Right lobe of liver (tissue), 6 donors: Measurements from ENCODE around the gene SPRY4. TPM values are rescaled to one million over a fixed set of nuclear protein-coding genes. Genes with fewer than 3 reads are reported as not detected.

Experiments used
- ATAC-seq, 4 donors: fragments of 200-7000 bp; cut with Tn5 transposase; one replicate each; pipeline ENCODE4 v1.9.1; 2020; ENCODE audit warnings: mild to moderate bottlenecking in 4 of 4, moderate library complexity in 4 of 4
- DNase-seq, 3 donors: peaks; one replicate each; pipeline ENCODE4 v3.0.0-alpha.2; 2020
- H3K27ac ChIP-seq, 3 donors: fragments of 200-600 bp; one replicate each; pipeline ENCODE4 v1.8.0; 2022
- H3K27me3 ChIP-seq, 2 donors: fragments of 200-600 bp; one replicate each; pipeline ENCODE4 v1.8.0; 2022
- H3K36me3 ChIP-seq, 4 donors: fragments of 200-600 bp; sonication (generic) in 1 of 4; one replicate each; pipeline versions ENCODE4 v1.5.1 to v1.8.0; 2017 to 2022; ENCODE audit warnings: control low read depth in 1 of 4
- H3K4me1 ChIP-seq, 4 donors: fragments of 200-600 bp; sonication (generic) in 1 of 4; one replicate each; pipeline versions ENCODE4 v1.5.1 to v1.8.0; 2017 to 2022; ENCODE audit warnings: control low read depth in 1 of 4
- H3K4me3 ChIP-seq, 3 donors: fragments of 200-600 bp; one replicate each; pipeline ENCODE4 v1.8.0; 2022
- H3K9me3 ChIP-seq, 4 donors: fragments of 200-600 bp; sonication (generic) in 1 of 4; one replicate each; pipeline versions ENCODE4 v1.5.1 to v1.8.0; 2017 to 2022; ENCODE audit warnings: control low read depth in 1 of 4
- POLR2A ChIP-seq: fragments of 450-650 bp; IDR thresholded peaks from one replicate; pipeline ENCODE4 v1.6.1; 2017; ENCODE audit warnings: antibody characterized with exemption, mild to moderate bottlenecking
- WGBS: methylation state at CpG from one replicate; pipeline ENCODE4 v1.1.6; 2018; ENCODE audit warnings: low coverage, low lambda C conversion rate; ENCODE audit not compliant: insufficient coverage; ENCODE audit errors: missing lambda C conversion rate; 5-methylcytosine and 5-hydroxymethylcytosine counted together
- intact Hi-C, 2 donors: fragments of 100-400 bp; cut with DNase I; formaldehyde crosslinking; loops; one replicate each; pipeline versions ENCODE4 v1.11.2 to v1.14.1; 2022
- total RNA-seq, 6 experiments: library from RNA; depleted of rRNA in 2 of 6; stranded (reverse); fragments of >200 nt in 2 of 6; fragmentation: NEBNext Ultra II Directional in 3 of 6; extraction: Animal tissue kit (Norgen Biotek cat#: 25700) in 3 of 6; gene quantifications; one replicate each; pipeline versions ENCODE4 v1.1.0 to v1.2.4, GENCODE V29; 2016 to 2023
- TF ChIP-seq, protein P1 (sequence below), 4 donors: fragments of 200-600 bp in 3 of 4; fragments of 450-650 bp in 1 of 4; IDR thresholded peaks; one replicate each; pipeline versions ENCODE4 v1.5.1 to v1.8.0; 2016 to 2022; ENCODE audit warnings: antibody characterized with exemption in 4 of 4, mild to moderate bottlenecking in 2 of 4
- donor health status: DM: no; HTN: yes; CAD: no.
- donor health status: DM: no; HTN: no; CAD: no.
- donor health status: DM: no; HTN: no; CAD: no.
- donor health status: DM: no; HTN: yes; CAD: no.
- donor health status: DM: no; HTN: yes; CAD: no.

SPRY4 gene
- total RNA-seq, 6 experiments from 2014 or later, result 3.9 to 11.6 (median 7.3) TPM

DNA sequence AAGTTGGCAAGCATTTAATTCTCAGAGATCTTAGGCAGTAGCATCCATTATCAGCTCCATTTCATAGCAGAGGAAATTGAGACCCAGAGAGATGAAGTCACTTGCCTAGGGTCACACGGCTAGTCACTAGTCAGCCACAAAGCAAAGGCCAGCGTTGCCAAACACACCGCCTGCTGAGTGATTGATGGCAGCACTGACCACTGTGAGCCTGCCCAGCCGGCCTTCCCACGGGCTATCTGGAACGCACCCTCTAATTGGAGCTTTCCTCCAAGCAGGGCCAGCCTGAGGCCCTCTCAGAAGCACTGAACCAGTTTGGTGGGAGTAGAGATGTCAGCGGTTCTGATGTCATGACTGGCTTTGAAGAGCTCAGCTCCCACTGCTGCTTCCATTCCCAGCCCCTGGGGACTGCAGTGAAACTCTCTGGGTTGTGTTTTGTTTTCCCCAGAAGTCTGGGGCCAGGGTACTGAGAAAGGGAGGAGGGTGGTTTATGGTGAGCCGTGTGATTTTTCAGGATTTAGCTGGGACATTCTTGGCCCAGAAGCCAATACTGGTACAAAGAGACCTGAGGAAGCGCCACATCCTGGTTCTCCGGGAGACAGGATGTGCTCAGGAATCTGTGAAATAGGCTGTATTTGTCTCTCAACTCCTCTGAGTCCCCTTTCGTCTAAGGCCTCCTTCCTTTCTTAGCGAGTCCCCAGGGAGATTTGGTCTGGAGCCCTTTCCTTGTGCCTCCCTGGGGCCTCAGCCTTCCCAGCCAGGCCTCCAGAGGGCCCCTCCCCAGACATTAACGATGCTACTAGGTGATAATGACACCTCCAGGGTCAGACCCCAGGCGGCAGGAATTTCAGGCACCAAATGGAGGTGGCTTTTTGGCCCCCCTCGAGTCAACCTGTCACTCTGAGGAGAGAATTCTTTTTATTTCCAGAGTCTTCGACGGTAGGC, 44.5 kb downstream of the SPRY4 start:
- no peaks in the 10 kb centered on the region for H3K27me3 ChIP-seq
- H3K27ac ChIP-seq, result peak overlapping the region; percentile 31 to 53 (median 47)
- no peaks in the 10 kb centered on the region for H3K4me1 ChIP-seq
- no peak overlapping the region for H3K4me3 ChIP-seq
- H3K9me3 ChIP-seq, result no peaks in the 10 kb centered on the region
- ATAC-seq, result peak; percentile 55 to 75 (median 64)
- no peak for TF ChIP-seq POLR2A
- TF ChIP-seq, protein P1, sequence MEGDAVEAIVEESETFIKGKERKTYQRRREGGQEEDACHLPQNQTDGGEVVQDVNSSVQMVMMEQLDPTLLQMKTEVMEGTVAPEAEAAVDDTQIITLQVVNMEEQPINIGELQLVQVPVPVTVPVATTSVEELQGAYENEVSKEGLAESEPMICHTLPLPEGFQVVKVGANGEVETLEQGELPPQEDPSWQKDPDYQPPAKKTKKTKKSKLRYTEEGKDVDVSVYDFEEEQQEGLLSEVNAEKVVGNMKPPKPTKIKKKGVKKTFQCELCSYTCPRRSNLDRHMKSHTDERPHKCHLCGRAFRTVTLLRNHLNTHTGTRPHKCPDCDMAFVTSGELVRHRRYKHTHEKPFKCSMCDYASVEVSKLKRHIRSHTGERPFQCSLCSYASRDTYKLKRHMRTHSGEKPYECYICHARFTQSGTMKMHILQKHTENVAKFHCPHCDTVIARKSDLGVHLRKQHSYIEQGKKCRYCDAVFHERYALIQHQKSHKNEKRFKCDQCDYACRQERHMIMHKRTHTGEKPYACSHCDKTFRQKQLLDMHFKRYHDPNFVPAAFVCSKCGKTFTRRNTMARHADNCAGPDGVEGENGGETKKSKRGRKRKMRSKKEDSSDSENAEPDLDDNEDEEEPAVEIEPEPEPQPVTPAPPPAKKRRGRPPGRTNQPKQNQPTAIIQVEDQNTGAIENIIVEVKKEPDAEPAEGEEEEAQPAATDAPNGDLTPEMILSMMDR (IDR thresholded peaks at IDR 0.05), result no peak
- intact Hi-C loops, result no loop called here
- peak in 1 of 3 donors; percentile 33 for DNase-seq
- H3K36me3 ChIP-seq, result no peaks in the 10 kb centered on the region
- 42% methylated on average over 6 of the region's 17 CpGs for WGBS

DNA sequence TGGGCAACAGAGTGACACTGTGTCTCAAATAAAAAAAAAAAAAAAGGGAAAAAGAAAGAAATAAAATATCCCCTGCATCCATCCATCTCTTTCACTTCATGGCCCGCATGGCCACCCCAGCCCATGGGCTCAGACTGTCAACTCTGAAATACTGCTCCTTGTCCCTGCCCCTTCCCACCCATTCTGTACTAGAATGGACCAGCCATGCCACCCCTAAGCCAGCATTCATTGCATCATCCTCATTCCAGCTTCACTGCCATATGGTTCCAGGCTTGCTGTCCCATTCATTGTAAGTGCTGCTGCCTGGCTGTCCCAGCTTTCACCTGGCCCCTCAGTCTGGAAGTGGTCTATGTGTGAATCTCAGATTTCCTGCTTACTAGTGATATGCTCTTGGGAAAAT, 46.2 kb downstream of the SPRY4 start:
- H3K36me3 ChIP-seq, result no peaks in the 10 kb centered on the region
- H3K4me3 ChIP-seq, result no peak overlapping the region
- no peaks in the 10 kb centered on the region for H3K27me3 ChIP-seq
- TF ChIP-seq, protein P1 (IDR thresholded peaks at IDR 0.05), result no peak
- 100% methylated on average over 1 of the region's 1 CpG for WGBS
- H3K4me1 ChIP-seq, result no peaks in the 10 kb centered on the region
- intact Hi-C loops, result no loop called here
- DNase-seq, result no peak
- no peaks in the 10 kb centered on the region for H3K9me3 ChIP-seq
- no peak overlapping the region for H3K27ac ChIP-seq
- no peak for ATAC-seq

DNA sequence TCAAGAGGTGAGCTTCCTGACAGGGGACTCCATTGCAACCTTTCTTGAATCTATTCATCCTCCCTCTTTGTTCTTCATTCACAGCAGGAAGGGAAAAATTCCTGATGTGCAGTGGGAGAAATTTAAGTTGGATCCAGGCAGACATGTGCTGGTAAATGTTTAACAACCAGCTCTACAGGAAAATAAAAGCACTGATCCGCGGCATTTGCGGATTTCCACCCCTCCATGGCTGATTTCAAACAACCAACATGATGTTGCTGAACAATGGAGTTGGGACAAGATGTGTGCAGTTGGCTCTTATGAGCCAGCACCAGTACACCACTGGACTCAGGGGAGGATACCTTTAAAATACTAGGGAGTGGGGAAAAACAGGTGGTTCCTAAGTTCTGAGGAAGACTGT, 47.0 kb downstream of the SPRY4 start:
- TF ChIP-seq, protein P1 (IDR thresholded peaks at IDR 0.05), result no peak
- ATAC-seq, result no peak
- Histone ChIP-seq H3K4me1 (no peaks in the 10 kb centered on the region), H3K27me3 (no peaks in the 10 kb centered on the region), H3K36me3 (no peaks in the 10 kb centered on the region), H3K9me3 (no peaks in the 10 kb centered on the region), H3K27ac (no peak overlapping the region), H3K4me3 (no peak overlapping the region)
- WGBS, result 30% methylated on average over 3 of the region's 3 CpGs
- DNase-seq, result no peak
- intact Hi-C loops, result no loop called here

DNA sequence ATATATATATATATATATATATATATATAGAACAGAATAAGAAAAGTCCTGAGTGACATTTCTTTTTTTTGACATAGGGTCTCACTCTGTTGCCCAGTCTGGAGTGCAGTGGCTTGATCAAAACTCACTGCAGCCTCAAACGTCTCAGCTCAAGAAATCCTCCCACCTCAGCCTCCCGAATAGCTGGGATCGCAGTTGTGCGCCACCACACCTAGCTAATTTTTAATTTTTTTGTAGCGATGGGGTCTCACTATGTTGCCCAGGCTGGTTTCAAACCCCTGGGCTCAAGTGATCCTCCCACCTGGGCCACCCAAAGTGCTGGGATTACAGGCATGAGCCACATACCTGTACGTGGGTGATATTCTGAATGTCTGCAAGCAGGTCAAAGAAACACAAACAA, 48.3 kb downstream of the SPRY4 start:
- no peak for ATAC-seq
- Histone ChIP-seq H3K4me3 (no peak overlapping the region), H3K27me3 (no peaks in the 10 kb centered on the region), H3K4me1 (no peaks in the 10 kb centered on the region), H3K9me3 (no peaks in the 10 kb centered on the region), H3K27ac (no peak overlapping the region), H3K36me3 (no peaks in the 10 kb centered on the region)
- DNase-seq, result no peak
- TF ChIP-seq, protein P1 (IDR thresholded peaks at IDR 0.05), result no peak
- no peak for TF ChIP-seq POLR2A
- WGBS, result 69% methylated on average over 6 of the region's 6 CpGs
- intact Hi-C loops, result no loop called here
